ENCODE data around the gene SLC33A1. TPM values are rescaled to one million over a fixed set of nuclear protein-coding genes. Genes with fewer than 3 reads are reported as not detected.

Gene SLC33A1
- total RNA-seq, 2 donors from 2014 or later: 24.6 to 24.8 TPM

DNA sequence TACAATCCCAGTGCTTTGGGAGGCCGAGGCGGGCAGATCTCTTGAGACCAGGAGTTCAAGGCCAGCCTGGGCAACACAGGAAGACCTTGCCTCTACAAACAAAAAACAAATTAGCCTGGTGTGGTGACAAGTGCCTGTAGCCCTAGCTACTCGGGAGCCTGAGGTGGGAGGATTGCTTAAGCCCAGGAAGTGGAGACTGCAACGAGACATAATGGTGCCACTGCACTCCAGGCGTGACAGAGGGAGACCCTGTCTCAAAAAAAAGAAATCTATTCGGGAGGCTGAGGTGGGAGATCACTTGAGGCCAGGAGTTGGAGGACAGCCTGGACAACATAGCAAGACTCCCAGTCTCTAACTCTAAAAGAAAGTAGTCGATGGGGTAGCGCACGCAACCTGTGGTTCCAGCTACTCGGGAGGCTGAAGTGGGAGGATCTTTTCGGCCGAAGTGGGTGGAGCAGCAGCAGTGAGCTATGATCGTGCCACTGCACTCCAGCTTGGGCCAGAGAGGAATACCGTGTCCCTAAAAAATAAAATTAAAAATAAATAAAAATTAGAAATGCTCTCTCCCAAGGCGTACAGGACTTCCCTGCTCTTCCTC lies 48.9 kb downstream of the SLC33A1 start:
- DNase-seq: no peak
- H3K27me3 ChIP-seq (ENCODE audit: control insufficient read depth, insufficient read depth, low read length, poor library complexity, severe bottlenecking): peaks cover 28% of the 10 kb centered on the region
- H3K4me1 ChIP-seq (ENCODE audit: control insufficient read depth, insufficient read depth, low read length): no peaks in the 10 kb centered on the region
- TF ChIP-seq CTCF (conservative IDR thresholded peaks at IDR 0.05): no peak
- no peaks in the 10 kb centered on the region for H3K9me3 ChIP-seq (ENCODE audit: control insufficient read depth, low read length)
- H3K36me3 ChIP-seq (ENCODE audit: control insufficient read depth, insufficient read depth, low read length): no peaks in the 10 kb centered on the region
- H3K9ac ChIP-seq (ENCODE audit: extremely low read depth, low read length, poor library complexity, severe bottlenecking): peak overlapping the region; percentile 70
- WGBS, 2 experiments (ENCODE audit: insufficient coverage in 1 of 2, insufficient read length in 1 of 2): 33 to 85% methylated on average over 1 to 14 of the region's 15 CpGs
- peak overlapping the region; percentile 84 for H3K4me3 Mint-ChIP-seq
- H3K4me3 ChIP-seq (ENCODE audit: low read length): peak overlapping the region; percentile 80
- H3K27ac Mint-ChIP-seq: no peak overlapping the region
- H3K4me1 Mint-ChIP-seq: peaks cover 6% of the 10 kb centered on the region
- H3K9me3 Mint-ChIP-seq: no peaks in the 10 kb centered on the region
- H3K27ac ChIP-seq (ENCODE audit: low read depth, low read length): no peak overlapping the region
- H3K36me3 Mint-ChIP-seq (ENCODE audit: low read depth): peaks cover 8% of the 10 kb centered on the region
- peaks cover 17% of the 10 kb centered on the region for H3K27me3 Mint-ChIP-seq (ENCODE audit: insufficient read depth)

GRCh38 chr3:155804323-155804722 lies 49.9 kb downstream of the SLC33A1 start:
- Histone ChIP-seq H3K9me3 (ENCODE audit: control insufficient read depth, low read length) (no peaks in the 10 kb centered on the region), H3K27me3 (ENCODE audit: control insufficient read depth, insufficient read depth, low read length, poor library complexity, severe bottlenecking) (peaks cover 18% of the 10 kb centered on the region), H3K4me3 (ENCODE audit: low read length) (no peak overlapping the region), H3K36me3 (ENCODE audit: control insufficient read depth, insufficient read depth, low read length) (no peaks in the 10 kb centered on the region), H3K9ac (ENCODE audit: extremely low read depth, low read length, poor library complexity, severe bottlenecking) (no peak overlapping the region), H3K4me1 (ENCODE audit: control insufficient read depth, insufficient read depth, low read length) (no peaks in the 10 kb centered on the region), H3K27ac (ENCODE audit: low read depth, low read length) (no peak overlapping the region)
- Mint-ChIP-seq H3K27ac (no peak overlapping the region), H3K27me3 (ENCODE audit: insufficient read depth) (peaks cover 14% of the 10 kb centered on the region), H3K4me3 (no peak overlapping the region), H3K4me1 (peaks cover 2% of the 10 kb centered on the region), H3K9me3 (no peaks in the 10 kb centered on the region), H3K36me3 (ENCODE audit: low read depth) (peaks cover 8% of the 10 kb centered on the region)
- DNase-seq: no peak
- TF ChIP-seq CTCF (conservative IDR thresholded peaks at IDR 0.05): no peak

GRCh38 chr3:155792532-155792931 lies 61.7 kb downstream of the SLC33A1 start:
- H3K36me3 Mint-ChIP-seq (ENCODE audit: low read depth): peaks cover 14% of the 10 kb centered on the region
- DNase-seq: no peak
- no peaks in the 10 kb centered on the region for H3K27me3 Mint-ChIP-seq (ENCODE audit: insufficient read depth)
- no peak overlapping the region for H3K27ac Mint-ChIP-seq
- Histone ChIP-seq H3K27me3 (ENCODE audit: control insufficient read depth, insufficient read depth, low read length, poor library complexity, severe bottlenecking) (no peaks in the 10 kb centered on the region), H3K4me1 (ENCODE audit: control insufficient read depth, insufficient read depth, low read length) (no peaks in the 10 kb centered on the region), H3K9me3 (ENCODE audit: control insufficient read depth, low read length) (peaks cover 10% of the 10 kb centered on the region), H3K4me3 (ENCODE audit: low read length) (no peak overlapping the region), H3K27ac (ENCODE audit: low read depth, low read length) (no peak overlapping the region), H3K9ac (ENCODE audit: extremely low read depth, low read length, poor library complexity, severe bottlenecking) (no peak overlapping the region), H3K36me3 (ENCODE audit: control insufficient read depth, insufficient read depth, low read length) (no peaks in the 10 kb centered on the region)
- peaks cover 5% of the 10 kb centered on the region for H3K9me3 Mint-ChIP-seq
- WGBS, 2 experiments (ENCODE audit: insufficient coverage in 1 of 2, insufficient read length in 1 of 2): 100% methylated on average over 1 of the region's 1 CpG; no CpG with 5 or more reads in 1 of the 2 experiments
- no peak for TF ChIP-seq CTCF (conservative IDR thresholded peaks at IDR 0.05)
- no peak overlapping the region for H3K4me3 Mint-ChIP-seq
- peaks cover 8% of the 10 kb centered on the region for H3K4me1 Mint-ChIP-seq
